ENCODE results near the gene PAPPA.

DNA sequence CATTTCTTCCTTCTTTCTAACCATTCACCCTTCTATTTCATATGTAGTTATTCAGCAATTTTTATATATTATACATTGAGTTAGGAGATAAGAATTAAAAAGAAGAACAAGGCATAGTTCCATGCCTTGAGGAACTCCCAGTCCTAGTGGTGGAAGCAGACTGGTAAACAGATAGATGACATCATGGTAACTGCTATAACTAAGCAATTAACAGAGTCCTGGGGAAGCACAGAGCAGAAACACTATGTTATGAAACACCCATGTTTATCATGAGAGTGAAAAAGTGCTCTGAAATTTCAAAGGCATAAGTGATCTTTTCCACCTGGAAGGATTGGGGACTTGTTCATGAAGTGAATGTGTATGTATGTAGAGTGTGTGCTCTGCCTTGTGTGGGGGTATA, 14.6 kb downstream of the PAPPA start:
- TF ChIP-seq CTCF (IDR thresholded peaks at IDR 0.05) (no peak), POLR2A (IDR thresholded peaks at IDR 0.05) (no peak)
